Fibroblast of mammary gland (primary cell): ENCODE data around the gene DNMT3L.

Experiments
- DNase-seq: peaks from one replicate; pipeline ENCODE4 v3.0.0-alpha.2; 2010; ENCODE audit warnings: low read depth
- H3K4me3 ChIP-seq: 2 replicates; pipeline ENCODE4 v1.5.1; 2011; ENCODE audit warnings: low read depth, mild to moderate bottlenecking, low read length, moderate library complexity; ENCODE audit not compliant: control insufficient read depth
- TF ChIP-seq, protein P1 (sequence below): conservative IDR thresholded peaks from 2 replicates; pipeline ENCODE4 v1.5.1; 2011; ENCODE audit warnings: low read depth, low read length, inconsistent platforms; ENCODE audit not compliant: control insufficient read depth, insufficient read depth

The DNMT3L gene

DNA sequence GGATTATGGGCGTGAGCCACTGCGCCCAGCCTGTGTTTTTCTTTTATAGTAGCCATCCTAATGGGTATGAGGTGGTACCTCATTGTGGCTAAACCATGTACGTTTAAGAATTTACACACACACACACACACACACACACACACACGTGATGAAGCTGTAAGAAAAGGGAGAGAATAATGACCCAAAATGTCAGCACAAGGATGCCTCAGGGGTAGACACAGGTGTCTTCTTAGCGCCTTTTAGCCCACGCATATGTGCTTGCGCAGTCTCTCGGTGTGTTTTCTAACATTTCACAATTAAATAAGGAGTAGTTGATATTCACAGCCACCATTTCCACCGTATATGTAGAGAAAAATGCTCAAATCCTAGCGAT, 37.4 kb upstream of the DNMT3L start:
- DNase-seq, result peak; percentile 9
- TF ChIP-seq, protein P1, sequence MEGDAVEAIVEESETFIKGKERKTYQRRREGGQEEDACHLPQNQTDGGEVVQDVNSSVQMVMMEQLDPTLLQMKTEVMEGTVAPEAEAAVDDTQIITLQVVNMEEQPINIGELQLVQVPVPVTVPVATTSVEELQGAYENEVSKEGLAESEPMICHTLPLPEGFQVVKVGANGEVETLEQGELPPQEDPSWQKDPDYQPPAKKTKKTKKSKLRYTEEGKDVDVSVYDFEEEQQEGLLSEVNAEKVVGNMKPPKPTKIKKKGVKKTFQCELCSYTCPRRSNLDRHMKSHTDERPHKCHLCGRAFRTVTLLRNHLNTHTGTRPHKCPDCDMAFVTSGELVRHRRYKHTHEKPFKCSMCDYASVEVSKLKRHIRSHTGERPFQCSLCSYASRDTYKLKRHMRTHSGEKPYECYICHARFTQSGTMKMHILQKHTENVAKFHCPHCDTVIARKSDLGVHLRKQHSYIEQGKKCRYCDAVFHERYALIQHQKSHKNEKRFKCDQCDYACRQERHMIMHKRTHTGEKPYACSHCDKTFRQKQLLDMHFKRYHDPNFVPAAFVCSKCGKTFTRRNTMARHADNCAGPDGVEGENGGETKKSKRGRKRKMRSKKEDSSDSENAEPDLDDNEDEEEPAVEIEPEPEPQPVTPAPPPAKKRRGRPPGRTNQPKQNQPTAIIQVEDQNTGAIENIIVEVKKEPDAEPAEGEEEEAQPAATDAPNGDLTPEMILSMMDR, result no peak
- peak overlapping the region; percentile 62 for H3K4me3 ChIP-seq

GRCh38 chr21:44298301-44298700, 36.6 kb upstream of the DNMT3L start:
- no peak overlapping the region for H3K4me3 ChIP-seq
- no peak for DNase-seq
- TF ChIP-seq, protein P1, result peak; percentile 14

- DNase-seq, result peak; percentile 80
- no peak overlapping the region for H3K4me3 ChIP-seq
- TF ChIP-seq, protein P1, result peak; percentile 75
These were observed 36.0 kb upstream of the DNMT3L start for GRCh38 chr21:44297525-44298290.

DNA sequence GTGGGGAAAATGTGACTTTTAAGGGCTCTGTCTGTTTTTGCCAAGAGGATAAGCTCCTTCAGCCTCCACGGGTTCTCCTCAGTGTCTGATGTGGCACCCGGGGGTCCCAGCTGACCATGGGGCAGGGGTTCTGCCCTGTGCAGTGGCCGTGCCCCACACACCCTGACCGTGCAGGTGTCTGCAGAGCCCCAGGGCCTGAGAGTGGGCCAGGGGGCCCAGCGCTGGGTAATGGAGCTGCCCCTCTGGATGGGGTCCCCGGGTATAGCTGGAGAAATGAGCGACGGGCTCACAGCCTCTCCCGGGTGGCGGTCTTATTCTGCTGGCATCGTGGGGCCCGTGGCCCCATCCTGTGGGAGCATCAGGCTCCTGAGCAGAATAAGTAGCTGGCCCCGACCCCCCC, 35.2 kb upstream of the DNMT3L start:
- TF ChIP-seq, protein P1, result no peak

DNA sequence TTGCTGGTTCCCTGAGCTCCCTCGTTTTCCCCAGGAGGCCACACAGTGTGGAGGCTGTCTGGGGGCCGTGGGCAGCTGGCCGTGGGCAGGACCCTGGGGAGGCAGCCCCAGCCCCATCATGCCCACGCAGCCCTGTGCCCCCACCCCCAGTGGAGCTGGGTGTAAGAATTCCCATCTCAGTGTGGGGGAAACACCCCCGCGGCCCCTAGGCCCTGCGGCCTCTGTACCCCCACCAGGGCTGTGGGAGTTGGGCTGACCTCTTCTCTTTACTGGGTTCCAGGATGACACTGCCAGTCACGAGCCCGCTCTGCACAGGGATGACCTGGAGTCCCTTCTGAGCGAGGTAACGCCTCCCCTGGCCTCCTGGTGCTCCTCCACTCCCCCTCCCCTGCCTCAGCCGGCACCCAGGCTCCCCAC, 34.4 kb upstream of the DNMT3L start:
- no peak overlapping the region for H3K4me3 ChIP-seq
- DNase-seq, result no peak
- TF ChIP-seq, protein P1, result no peak

More for the DNA sequence above, 35.2 kb upstream of the DNMT3L start:
- no peak for DNase-seq
- H3K4me3 ChIP-seq, result no peak overlapping the region

DNA sequence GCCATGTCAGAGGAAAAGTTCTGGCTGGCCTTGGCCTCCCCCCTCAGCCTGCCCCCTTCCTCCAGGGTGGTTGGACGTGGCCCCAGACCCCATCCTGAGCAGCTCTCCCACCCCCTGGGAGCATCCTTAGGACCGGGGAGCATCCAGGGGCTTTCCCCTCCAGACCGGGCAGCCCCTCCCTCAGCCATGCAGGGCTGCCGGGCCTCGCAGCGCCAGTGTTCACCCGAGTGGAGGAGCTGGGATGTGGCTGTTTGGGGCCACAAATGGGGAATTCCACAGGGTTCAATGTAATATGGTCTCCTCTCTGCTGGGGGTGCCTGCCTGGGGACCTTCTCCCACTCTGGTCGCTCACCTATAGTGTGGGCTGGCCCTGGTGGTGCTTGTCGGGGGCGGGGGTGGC, 33.9 kb upstream of the DNMT3L start:
- no peak overlapping the region for H3K4me3 ChIP-seq
- DNase-seq, result no peak
- TF ChIP-seq, protein P1, result no peak
